Activated CD4-positive, alpha-beta T cell treated with anti-CD3 and anti-CD28 coated beads, Interleukin-2, Interleukin-6, amounts not matched to agents 100 ng/mL and 50 ng/mL, durations not matched to agents 16 hours and 8 hours (primary cell): ENCODE results near the gene EMP1.

Experiments used
- DNase-seq: peaks from one replicate; pipeline ENCODE4 v3.0.0-alpha.2; 2020

The EMP1 gene, protein sequence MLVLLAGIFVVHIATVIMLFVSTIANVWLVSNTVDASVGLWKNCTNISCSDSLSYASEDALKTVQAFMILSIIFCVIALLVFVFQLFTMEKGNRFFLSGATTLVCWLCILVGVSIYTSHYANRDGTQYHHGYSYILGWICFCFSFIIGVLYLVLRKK

DNA sequence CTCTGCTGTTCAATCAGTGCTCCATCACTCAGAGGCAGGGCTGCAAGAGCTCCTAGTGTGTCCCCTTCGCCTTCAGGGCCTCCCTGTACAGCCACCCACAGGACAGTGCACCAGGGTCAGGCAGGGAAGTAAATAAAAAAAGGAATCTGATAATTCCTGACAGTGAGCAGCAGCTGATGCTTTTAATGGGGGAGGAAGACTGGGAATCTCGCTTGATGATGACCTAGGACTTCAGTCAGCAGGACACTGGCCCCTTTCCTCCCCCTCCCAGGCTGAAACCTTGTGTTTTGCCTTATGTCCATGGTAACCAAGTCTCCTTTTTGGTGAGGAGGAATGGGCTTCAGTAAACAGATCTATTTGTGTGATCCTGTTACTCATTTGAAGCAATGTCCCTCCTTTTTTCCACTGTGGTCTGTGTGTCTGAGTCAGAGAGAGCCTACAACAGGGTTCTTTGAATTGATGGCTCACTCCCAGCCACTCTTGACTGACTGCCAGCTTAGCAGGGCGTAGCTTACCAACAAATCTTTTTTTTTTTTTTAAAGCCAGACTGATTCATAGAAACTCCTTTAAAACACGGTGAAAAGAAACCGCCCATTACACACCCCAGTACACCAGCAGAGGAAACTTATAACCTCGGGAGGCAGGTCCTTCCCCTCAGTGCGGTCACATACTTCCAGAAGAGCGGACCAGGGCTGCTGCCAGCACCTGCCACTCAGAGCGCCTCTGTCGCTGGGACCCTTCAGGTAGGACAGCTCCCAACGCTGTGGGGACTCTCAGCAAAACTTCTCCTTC is at the start of gene EMP1:
Gene EMP1, plus strand, starts transcription at position 597 of the 792 bp plus-strand sequence. CDS start 14,785 bp downstream, outside the sequence.
- DNase-seq = peak; percentile 93

DNA sequence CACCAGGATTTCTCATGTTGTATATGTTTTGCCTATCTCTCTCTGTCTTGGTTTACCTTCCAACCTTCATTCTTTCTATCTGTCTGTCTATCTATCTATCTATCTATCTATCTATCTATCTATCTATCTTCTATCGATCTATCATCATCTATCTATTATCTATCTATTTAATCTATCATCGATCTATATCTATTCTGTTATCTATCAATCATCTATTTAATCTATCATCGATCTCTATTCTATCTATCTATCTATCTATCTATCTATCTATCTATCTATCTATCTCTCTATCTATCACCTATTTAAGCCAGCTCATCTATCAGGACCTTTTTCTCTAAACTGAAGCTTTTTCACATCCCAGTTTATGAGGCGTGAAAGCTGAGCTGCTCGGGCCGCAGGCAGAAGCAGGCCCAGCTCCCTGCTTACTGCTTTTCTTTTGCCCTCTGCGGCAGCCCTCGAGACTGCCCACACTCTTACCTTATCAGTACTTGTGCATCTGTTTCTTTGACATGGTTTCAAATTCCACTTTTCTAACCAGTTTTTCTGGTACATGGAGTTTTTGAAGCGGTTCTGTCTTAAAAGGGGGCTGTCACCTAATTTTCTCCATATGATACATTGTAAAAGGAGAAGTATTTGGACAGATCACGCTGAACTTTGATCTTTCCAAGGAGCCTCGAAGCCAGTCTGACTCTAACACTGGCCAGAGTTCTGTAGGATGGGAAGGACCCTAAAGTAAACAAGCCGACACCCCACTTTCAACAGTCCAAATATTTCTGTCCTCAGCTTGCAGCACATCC is 48.6 kb upstream of the EMP1 start:
- no peak for DNase-seq

DNA sequence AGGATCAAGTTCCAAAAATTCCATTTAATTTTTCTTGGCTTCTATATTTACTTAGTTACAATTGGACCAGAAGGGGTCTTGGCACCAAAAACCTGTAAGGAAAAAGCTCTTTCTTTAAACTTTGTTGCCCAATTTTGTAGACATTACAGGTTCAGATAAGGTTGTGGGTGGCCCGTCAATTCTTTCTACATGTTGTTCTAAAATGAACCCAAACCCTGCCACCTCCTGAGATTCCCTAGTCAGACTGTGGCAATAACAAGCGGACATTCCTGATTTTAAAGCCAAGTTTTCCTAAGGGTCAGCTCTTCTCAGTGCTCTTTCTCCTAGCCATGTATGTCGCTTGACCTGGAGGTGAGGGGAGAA is 48.1 kb upstream of the EMP1 start:
- DNase-seq = no peak

DNA sequence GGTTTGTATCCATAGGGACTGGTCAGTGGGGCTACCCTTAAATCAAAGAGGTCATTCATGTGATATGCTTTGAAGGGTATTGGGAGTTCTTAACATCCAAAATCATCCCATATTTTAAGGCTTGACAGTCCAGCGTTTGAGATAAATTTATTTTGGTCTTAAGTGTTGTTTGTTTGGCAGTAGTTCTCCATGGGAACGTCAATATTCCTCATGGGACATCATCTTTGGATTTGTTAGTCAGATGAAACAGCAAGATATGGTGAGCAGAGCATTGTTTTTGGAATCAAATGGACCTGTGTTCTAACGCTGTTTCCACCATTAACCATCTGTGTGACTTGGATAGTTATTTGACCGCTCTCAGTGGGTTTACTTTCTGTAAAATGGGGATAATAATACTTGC is 47.1 kb upstream of the EMP1 start:
- no peak for DNase-seq

DNA sequence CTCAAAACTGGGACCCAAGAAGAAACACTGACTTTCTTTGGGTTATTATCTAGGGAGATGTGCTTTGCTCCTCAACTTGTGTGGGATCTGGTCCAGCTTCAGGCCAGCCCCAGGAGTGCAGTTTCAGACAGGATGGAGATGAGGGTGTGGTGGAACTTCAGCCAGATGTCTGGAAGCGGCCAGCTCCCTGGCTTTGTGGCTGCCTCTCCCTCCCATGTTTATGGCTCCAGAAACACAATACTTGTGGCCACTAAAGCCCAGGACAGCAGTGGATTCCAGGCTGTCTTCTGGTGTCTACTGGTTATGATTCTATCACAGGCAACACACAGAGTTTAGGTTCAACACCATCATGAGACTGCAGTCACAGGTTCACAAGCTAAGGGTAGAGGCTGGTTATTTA is 44.2 kb upstream of the EMP1 start:
- no peak for DNase-seq

DNA sequence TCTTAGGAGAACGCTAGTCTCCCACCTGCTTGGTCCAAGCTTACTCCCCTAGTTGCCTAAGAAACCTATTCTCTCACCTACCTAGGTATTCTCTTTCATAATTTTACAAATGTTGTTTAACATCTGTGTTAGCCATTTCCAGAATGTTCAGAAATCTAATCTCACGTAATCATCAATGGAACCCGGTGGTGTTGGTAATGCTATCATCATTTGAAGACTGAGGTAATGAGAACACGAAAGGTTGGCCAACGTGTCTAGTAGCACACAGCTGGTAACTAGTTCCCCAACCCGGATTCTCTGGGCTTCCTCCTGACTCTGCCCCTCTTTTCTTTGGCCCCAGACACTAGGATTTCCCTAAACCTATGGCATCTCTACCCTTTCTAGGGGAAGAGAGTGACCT is 43.8 kb upstream of the EMP1 start:
- DNase-seq = no peak

DNA sequence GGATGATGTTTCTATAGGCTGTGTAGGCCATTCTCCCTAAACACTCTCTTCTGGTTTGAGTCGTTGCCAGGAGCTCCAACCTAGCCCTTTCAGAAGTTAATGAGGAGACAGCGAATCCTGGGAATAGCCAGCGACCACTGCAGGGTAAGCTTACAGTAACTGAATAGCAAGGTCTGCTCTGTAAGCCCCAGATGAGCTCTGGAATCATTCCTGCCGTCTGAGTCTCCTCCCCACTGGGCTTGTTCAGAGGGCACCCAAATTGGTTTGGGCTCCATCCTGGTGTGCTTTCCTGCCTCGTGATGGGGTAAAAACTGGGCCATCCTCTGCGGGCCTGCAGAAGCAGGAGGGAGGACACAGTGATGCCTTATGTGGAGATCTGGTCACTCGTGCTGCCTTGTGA is 43.3 kb upstream of the EMP1 start:
- DNase-seq = no peak

DNA sequence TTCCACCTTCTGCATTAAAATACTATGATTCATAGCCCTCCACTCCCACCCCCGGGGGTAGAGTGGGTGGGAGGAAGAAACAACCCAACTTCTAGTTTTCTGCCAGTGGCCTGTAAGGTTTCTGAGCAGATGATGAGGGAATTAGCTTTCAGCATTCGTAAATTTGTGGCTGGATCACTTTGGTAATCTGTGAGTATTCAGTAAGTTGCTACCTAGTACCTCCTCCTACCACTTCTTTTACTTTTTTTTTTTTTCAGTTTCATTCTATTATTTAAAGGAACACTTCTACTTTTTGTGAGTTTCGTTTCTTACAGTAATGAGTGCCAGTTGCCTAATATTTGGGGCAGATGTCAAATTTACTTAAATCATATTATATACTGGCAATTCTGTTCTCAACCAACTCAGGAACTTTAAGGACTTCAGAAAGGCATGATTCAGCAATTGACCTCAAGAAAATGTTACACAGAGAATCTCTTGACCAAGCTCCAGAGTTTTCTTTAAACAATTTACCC is 42.4 kb upstream of the EMP1 start:
- no peak for DNase-seq

DNA sequence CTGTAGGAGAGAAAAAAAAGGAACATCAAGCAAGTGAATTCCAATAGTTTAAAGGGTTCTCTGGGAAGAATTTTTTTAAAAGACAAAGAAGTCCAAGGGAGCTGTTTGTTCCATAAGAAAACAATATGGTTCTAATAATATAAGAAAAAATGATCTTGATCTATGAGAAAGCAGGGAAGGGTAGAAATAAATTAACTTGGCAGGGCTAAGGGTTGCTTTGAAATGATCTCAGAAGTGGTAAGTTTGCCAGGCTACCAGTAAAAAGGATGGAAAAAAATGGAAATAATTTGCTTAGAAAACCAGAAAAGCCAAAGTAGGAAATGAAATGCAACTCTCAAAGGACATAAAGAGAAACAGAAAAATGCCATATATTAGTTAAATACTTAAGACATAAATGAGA is 41.7 kb upstream of the EMP1 start:
- DNase-seq = no peak

DNA sequence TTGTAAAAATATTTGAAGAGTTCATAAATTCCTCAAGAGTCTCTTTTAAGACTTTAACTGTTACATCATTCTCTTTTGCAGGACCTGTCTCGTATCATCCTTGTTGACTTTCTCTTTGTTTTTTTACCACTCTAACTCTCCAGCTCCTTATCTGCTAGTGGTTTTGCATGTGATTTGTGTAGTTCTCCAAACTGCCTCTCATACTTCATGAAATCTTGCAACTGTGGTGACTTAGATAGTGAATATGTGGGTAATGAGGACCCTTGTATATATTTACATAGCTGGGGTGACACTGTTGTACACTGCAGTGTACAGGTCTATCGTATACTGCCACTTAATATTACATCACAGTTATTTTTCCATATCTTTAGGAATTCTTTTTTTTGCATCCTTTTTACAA is 40.2 kb upstream of the EMP1 start:
- DNase-seq = no peak

DNA sequence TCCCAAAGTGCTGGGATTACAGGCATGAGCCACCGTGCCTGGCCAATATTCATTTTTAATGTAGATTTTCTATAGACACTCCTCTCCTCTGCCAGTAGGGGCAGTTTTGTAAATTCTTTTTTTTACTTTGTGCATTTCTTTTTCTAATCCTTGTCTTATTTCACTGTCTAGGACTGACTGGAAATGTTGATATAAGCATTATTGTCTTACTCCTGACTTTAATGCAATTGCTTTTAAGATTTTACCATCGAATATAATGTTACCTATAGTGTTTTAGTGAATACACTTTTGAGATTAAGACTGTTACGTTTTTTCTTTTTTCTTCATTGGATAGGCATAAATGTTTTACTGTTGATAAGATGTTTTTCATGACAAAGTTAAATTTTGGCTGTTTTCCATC is 35.4 kb upstream of the EMP1 start:
- no peak for DNase-seq

DNA sequence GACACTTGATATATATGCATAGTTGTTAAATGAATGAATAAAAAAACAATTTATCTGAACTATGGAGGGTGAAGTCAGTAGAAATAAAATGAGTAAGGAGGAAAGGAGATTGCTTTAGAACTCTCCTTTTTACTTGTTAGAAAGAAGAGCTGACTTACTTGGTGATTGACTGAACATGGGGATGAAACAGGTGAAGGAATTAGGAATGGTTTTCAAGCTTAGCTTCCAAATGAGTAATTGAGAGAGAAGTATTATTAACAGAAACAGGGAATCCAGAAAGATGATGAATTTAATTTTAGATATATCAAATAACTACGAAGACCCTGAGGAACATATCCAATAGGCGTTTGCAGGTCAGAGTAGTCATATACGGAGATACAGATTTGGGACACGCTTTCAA is 33.6 kb upstream of the EMP1 start:
- DNase-seq = no peak

DNA sequence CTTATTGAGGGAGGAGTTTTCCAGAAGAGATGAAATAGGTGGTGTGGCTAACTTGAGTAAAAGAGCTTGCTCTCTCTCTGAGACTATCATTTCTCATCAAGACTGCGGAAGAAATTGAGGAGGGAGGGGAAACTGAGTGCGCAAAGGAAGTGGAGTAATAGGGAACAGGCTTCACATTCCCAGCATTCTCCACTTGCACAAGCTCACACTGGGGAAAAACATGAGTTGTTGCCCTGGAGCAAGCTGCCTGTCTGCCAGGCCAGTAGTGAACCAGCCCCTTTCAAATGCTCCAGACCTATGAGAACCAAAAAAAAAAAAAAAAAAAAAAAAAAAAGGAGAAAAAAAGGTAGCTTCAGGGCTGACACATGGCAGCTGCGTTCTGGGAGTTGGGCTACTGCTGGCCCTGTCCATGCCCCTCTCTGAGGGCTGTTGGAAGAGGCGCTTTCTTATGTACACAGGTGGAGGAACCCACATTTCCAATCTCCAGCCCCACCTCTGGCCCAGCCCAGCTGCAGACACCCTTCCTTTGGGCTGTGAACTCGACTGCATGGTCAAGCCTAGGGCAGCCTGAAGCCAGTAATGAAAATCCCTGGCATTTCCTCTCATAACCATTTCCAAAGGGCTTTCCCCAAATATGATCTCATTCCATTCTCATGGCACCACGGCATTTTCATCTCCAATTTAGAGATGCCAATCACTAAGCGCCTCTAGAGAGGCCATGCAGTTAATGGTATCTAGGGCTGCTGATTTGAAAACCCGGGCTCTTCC is 32.5 kb upstream of the EMP1 start:
- no peak for DNase-seq

DNA sequence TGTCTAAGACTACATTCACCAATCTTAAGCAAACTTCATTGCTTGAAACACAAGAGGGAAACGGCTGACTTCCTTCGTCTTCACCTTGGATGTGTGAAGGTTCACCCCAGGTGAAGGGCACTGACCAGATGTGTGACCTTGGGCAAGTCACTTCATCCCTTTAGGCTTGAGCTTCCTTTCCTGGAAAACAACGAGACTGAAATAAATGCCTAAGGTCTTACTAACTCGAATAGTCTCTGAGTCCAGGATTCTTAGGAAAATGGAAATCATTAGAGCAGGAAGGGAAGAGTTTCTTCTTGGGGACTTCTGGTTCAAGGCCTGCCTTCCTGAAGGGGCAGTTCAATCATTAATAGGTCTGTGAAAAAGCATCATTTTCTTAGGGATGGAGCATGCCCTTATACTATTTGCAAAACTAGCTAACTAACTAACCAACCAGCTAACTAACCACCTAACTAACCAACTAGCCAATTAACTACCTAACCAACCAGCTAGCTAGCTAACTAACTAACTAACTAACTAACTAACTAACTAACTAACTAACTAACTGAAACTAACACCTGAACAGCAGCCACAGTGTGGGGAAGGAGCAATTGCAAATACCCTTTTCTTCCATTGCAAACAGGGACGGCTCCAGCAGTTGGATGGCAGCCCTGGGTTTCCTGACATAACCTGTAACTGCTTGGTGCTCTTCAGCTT is 31.5 kb upstream of the EMP1 start:
- DNase-seq = no peak

DNA sequence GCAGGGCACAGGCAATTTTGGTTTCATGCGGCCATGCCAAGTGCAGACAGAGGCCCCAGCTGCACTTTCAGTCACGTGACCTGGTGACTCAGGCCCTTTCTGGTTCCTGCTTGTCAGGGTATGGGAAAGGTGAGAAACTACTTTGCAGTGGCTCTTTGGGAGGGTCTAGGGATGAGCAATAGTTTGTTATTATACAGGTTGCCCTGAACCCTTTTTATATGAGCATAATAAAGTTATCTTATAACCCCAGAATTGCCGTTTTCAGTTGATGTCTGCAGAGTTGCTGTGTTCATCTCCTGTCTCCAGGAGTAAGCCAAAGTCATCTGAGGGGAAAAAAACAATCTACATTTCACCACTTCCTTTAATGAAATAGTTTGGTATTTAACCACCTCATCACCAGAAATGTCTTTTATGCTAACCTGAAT is 30.9 kb upstream of the EMP1 start:
- DNase-seq = peak; percentile 91

DNA sequence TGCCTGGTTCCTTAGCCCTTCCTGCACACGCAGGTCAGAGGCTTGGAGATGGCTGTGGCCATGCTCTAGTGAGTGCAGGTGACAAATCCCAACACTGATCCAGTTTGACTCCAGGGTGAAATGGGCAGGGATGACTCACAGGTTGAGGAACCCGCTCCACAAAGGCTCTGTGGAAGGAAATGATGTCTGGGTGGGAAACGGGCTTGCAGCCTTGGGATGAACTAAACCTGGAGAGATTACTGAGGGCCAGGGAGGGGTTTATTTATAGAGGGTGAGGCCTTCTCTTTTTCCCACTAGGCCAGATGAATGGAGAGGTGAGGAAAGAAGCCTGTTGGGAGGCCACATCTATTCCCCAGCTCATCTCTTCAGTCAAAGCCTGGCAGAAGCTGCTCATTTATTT is 29.3 kb upstream of the EMP1 start:
- DNase-seq = no peak

DNA sequence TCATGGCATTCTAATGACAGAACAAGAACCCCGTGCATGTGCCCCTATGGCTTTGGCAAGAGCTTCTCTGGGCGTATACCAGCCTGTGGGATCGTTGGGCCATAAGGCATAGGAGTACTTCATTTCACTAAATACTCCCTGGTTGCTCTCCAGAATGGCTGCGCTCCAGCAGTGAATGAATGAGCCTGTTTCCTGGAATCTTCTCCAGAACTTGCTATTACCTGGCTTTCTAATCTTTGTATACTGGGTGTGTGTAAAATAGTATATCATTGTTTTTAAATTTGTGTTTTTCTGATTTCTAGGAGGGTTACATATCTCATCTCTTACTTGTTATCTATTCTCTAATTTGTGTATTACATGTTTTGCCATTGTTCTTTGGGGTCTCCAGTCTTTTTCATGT is 28.6 kb upstream of the EMP1 start:
- DNase-seq = no peak

DNA sequence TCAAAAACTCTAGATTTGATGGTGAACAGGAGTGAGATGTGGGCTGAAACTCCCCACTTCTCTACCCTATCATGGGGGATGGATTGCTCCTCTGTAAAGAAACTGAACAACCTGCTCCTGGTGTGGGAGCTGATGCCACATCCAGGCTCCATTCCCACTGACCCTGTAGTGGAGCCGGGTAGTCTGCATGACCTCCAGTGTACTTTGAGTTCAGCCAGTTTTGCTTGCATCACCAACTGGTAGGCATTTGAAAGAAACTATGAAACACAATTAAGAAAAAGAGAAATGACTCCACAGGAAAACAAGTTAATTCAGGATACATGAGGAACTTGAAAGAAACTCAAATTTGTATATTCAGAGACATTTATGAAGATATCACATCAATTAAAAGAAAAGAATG is 27.3 kb upstream of the EMP1 start:
- no peak for DNase-seq

DNA sequence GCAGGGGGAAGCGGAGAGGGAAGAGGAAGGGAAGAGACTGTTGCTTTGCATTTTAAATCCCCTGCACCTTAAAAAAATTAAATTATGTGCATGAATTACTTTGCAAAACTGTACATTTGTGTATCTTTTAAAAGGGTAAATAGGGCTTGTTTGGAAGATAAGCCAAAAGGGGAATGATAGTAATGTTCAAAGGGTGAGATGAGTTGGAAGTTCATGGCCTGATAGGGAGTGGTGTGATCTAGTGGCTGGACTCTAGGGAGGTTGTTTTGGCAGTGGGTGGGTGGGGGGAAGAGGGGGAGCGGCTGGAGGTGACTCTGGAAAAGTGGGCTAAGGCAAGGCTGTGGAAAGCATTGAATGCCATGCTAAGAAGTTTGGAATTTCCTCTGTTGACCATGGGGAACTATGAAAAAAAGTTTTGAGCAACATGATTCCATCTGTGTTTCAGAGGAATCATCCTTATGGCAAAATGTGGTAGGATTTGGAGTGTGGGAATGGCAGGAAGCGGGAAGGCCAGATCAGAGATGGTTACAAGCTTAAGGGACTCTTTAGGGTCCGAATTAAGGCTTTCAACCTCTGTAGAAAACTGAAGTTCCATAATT is 25.5 kb upstream of the EMP1 start:
- DNase-seq = no peak

DNA sequence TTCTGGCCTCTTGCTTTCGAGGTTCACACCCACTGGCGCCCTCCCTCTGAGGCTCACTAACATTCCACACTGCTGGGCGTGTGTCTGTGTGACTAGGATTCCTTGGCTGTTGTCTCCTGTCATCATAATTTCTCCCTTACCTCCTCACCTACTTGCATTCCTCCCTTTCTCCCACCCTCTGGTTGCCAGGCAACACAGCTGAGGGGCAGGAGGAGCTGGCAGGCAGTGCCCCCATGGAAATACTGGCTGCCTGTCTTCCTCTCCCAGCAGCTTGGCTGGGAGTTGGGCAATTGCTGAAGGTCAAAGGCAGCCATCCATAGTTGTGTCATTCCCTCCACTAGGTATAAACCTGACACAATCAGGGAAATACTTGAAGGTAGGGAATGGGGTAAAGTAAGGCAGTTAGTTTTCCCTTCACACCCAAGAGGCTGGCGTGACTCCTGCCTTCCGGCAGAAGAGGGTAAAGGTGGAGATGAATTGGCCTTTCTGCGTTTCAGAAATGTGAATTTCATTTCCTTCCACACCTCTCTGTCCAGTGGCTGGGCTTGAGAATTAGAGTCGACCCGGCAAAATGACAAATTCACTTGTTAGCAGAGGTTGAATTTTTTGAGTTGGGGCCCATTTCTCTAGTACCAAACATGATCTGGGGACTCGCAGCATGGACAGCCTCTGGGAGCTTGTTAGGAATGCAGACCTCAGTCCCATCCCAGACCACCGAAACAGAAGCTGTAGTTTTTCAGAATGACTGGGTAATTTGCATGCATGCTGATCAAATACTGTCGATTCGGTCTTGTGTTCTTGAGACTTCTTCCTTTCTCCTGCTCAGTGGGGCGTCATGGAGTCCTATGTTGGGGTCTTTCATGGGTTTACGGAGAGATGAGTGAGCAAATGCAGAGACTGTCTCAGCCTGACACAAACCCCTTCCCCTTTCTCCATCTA is 24.3 kb upstream of the EMP1 start:
- DNase-seq = no peak
